Stomach (tissue), 9 donors: ENCODE results near the gene ARAF. TPM values are rescaled to one million over a fixed set of nuclear protein-coding genes. Genes with fewer than 3 reads are reported as not detected.

Experiments used
- DNase-seq, 2 donors: peaks; one replicate each; pipeline versions ENCODE4 v3.0.0 to v3.0.0-alpha.2; 2013 to 2019
- H3K27ac ChIP-seq, 5 donors: fragments of 200-600 bp in 4 of 5; sonication (generic) in 4 of 5; one replicate each; pipeline ENCODE4 v1.5.1; 2013 to 2019; ENCODE audit warnings: mild to moderate bottlenecking in 1 of 5, moderate library complexity in 1 of 5
- H3K27me3 ChIP-seq, 3 donors: fragments of 200-600 bp; sonication (generic); one replicate each; pipeline ENCODE4 v1.5.1; 2017 to 2019; ENCODE audit warnings: mixed run types in 1 of 3
- H3K36me3 ChIP-seq, 4 donors: fragments of 200-600 bp; sonication (generic); 1 replicate in 3 of 4; 2 replicates in 1 of 4; pipeline ENCODE4 v1.5.1; 2016 to 2019
- H3K4me1 ChIP-seq, 4 donors: fragments of 200-600 bp; sonication (generic); one replicate each; pipeline ENCODE4 v1.5.1; 2016 to 2019
- H3K4me3 ChIP-seq, 4 donors: fragments of 200-600 bp; sonication (generic) in 3 of 4; one replicate each; pipeline ENCODE4 v1.5.1; 2016 to 2019; ENCODE audit warnings: mild to moderate bottlenecking in 1 of 4
- H3K9me3 ChIP-seq, 4 donors: fragments of 200-600 bp; sonication (generic); one replicate each; pipeline ENCODE4 v1.5.1; 2016 to 2019
- EP300 ChIP-seq: sonication (generic); formaldehyde crosslinking; IDR thresholded peaks from one replicate; pipeline ENCODE4 v1.6.1; 2017; ENCODE audit warnings: antibody characterized with exemption
- POLR2A ChIP-seq, 4 donors: fragments of 450-650 bp; IDR thresholded peaks; one replicate each; pipeline ENCODE4 v1.6.1; 2016; ENCODE audit warnings: antibody characterized with exemption in 4 of 4, control low read depth in 2 of 4, mild to moderate bottlenecking in 1 of 4, moderate library complexity in 1 of 4
- POLR2AphosphoS5 ChIP-seq, 3 donors: sonication (generic); formaldehyde crosslinking; IDR thresholded peaks; one replicate each; pipeline ENCODE4 v1.6.1; 2016; ENCODE audit warnings: antibody characterized with exemption in 3 of 3
- WGBS, 5 donors: extraction: QIAGEN DNeasy Blood & Tissue Kit in 3 of 5; methylation state at CpG; one replicate each; pipeline versions ENCODE4 v1.1.5 to v1.1.7; 2013 to 2018; 5-methylcytosine and 5-hydroxymethylcytosine counted together
- intact Hi-C: fragments of 100-400 bp; cut with DNase I; formaldehyde crosslinking; loops from one replicate; pipeline ENCODE4 v1.15.1; 2023; ENCODE audit warnings: low total_unique reads
- polyA plus RNA-seq, 3 donors: library from polyadenylated mRNA; stranded (reverse); fragments of 200-250 nt; gene quantifications; one replicate each; pipeline ENCODE4 v1.2.3, GENCODE V29; 2013
- total RNA-seq, 5 donors: library from RNA; depleted of rRNA; stranded (reverse); fragments of >200 nt; gene quantifications; one replicate each; pipeline versions ENCODE4 v1.1.0 to v1.2.3, GENCODE V29; 2014 to 2016
- TF ChIP-seq, protein P1 (sequence below), 7 experiments: fragments of 450-650 bp in 4 of 7; fragments of 200-600 bp in 3 of 7; sonication (generic) in 3 of 7; IDR thresholded peaks; one replicate each; pipeline ENCODE4 v1.5.1; 2016 to 2019; ENCODE audit warnings: antibody characterized with exemption in 7 of 7, control low read depth in 2 of 7, mild to moderate bottlenecking in 1 of 7
- donor health status: healthy with polysubstance abuse.
- donor health status: Bipolar disorder and iron deficiency.
- donor health status: healthy.

ARAF gene
- total and polyA plus RNA-seq, 8 donors: 19.6 to 142 (median 48.8) TPM

GRCh38 chrX:47605024-47605423, 44.0 kb downstream of the ARAF start:
- H3K27me3 ChIP-seq: no peaks in the 10 kb centered on the region
- DNase-seq: no peak
- no peak overlapping the region for H3K27ac ChIP-seq
- intact Hi-C loops: no loop called here
- peaks cover 0 to 14% (median 7%) of the 10 kb centered on the region in 4 donors for H3K9me3 ChIP-seq
- no peak for TF ChIP-seq POLR2AphosphoS5 (IDR thresholded peaks at IDR 0.05)
- H3K4me3 ChIP-seq: no peak overlapping the region
- 44 to 60% (median 53%) methylated on average over 9 of the region's 9 CpGs for WGBS, 5 donors
- H3K36me3 ChIP-seq: no peaks in the 10 kb centered on the region
- no peaks in the 10 kb centered on the region for H3K4me1 ChIP-seq

DNA sequence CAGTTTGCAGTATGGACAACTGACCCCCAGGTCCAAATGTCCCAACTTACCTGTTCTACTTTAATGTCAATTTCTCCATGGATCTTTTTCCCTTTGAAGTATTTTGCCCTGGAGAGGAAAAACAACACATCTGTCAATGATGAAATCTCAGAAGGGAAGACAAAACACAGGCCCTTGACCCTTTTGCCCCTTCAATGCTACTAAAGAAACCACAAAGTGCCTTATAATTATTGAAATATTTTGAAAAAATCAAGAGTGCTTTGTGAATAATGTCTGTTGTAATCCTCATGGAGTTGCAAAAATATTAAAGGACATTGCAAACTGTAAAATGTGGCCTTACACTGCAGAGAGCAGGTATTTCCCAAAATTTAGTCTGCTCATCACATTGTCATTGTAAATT, 46.1 kb downstream of the ARAF start:
- DNase-seq: no peak
- no peak overlapping the region for H3K4me3 ChIP-seq
- peaks cover 0 to 9% (median under 1%) of the 10 kb centered on the region in 4 donors for H3K9me3 ChIP-seq
- no peaks in the 10 kb centered on the region for H3K4me1 ChIP-seq
- H3K36me3 ChIP-seq: no peaks in the 10 kb centered on the region
- TF ChIP-seq EP300 (no peak), POLR2AphosphoS5 (IDR thresholded peaks at IDR 0.05) (no peak), POLR2A (IDR thresholded peaks at IDR 0.05) (no peak)
- TF ChIP-seq, protein P1, sequence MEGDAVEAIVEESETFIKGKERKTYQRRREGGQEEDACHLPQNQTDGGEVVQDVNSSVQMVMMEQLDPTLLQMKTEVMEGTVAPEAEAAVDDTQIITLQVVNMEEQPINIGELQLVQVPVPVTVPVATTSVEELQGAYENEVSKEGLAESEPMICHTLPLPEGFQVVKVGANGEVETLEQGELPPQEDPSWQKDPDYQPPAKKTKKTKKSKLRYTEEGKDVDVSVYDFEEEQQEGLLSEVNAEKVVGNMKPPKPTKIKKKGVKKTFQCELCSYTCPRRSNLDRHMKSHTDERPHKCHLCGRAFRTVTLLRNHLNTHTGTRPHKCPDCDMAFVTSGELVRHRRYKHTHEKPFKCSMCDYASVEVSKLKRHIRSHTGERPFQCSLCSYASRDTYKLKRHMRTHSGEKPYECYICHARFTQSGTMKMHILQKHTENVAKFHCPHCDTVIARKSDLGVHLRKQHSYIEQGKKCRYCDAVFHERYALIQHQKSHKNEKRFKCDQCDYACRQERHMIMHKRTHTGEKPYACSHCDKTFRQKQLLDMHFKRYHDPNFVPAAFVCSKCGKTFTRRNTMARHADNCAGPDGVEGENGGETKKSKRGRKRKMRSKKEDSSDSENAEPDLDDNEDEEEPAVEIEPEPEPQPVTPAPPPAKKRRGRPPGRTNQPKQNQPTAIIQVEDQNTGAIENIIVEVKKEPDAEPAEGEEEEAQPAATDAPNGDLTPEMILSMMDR (IDR thresholded peaks at IDR 0.05): no peak
- no peak overlapping the region for H3K27ac ChIP-seq
- intact Hi-C loops: no loop called here
- no peaks in the 10 kb centered on the region for H3K27me3 ChIP-seq

- TF ChIP-seq POLR2A (IDR thresholded peaks at IDR 0.05) (no peak), POLR2AphosphoS5 (IDR thresholded peaks at IDR 0.05) (no peak), EP300 (no peak)
- TF ChIP-seq, protein P1 (IDR thresholded peaks at IDR 0.05): no peak
- DNase-seq: no peak
- WGBS, 5 donors: 43 to 69% (median 50%) methylated on average over 6 to 9 of the region's 9 CpGs
Observed at GRCh38 chrX:47608130-47608810, 47.3 kb downstream of the ARAF start.

GRCh38 chrX:47610511-47610910, 49.5 kb downstream of the ARAF start:
- H3K9me3 ChIP-seq: peaks cover 0 to 9% (median 0%) of the 10 kb centered on the region in 4 donors
- TF ChIP-seq EP300 (no peak), POLR2AphosphoS5 (IDR thresholded peaks at IDR 0.05) (no peak), POLR2A (IDR thresholded peaks at IDR 0.05) (no peak)
- TF ChIP-seq, protein P1 (IDR thresholded peaks at IDR 0.05): no peak
- WGBS, 5 donors: 73 to 79% (median 74%) methylated on average over 4 of the region's 4 CpGs
- intact Hi-C loops: no loop called here
- DNase-seq: no peak
- H3K36me3 ChIP-seq: no peaks in the 10 kb centered on the region
- H3K4me1 ChIP-seq: no peaks in the 10 kb centered on the region
- H3K27ac ChIP-seq: no peak overlapping the region
- peaks cover 0 to 4% (median 0%) of the 10 kb centered on the region in 3 donors for H3K27me3 ChIP-seq
- H3K4me3 ChIP-seq: no peak overlapping the region

More at GRCh38 chrX:47608130-47608810, 47.3 kb downstream of the ARAF start:
- Histone ChIP-seq H3K4me3 (no peak overlapping the region), H3K4me1 (no peaks in the 10 kb centered on the region), H3K27me3 (no peaks in the 10 kb centered on the region), H3K36me3 (no peaks in the 10 kb centered on the region), H3K9me3 (peaks cover 0 to 9% (median 0%) of the 10 kb centered on the region in 4 donors), H3K27ac (no peak overlapping the region)
- intact Hi-C loops: no loop called here

GRCh38 chrX:47611489-47611888, 50.5 kb downstream of the ARAF start:
- Histone ChIP-seq H3K4me1 (no peaks in the 10 kb centered on the region), H3K27ac (no peak overlapping the region), H3K4me3 (no peak overlapping the region), H3K27me3 (peaks cover 0 to 6% (median 0%) of the 10 kb centered on the region in 3 donors), H3K36me3 (no peaks in the 10 kb centered on the region), H3K9me3 (peaks cover 0 to 9% (median 0%) of the 10 kb centered on the region in 4 donors)
- DNase-seq: no peak
- intact Hi-C loops: no loop called here
- WGBS, 5 donors: 60 to 93% (median 87%) methylated on average over 2 of the region's 2 CpGs
- TF ChIP-seq POLR2AphosphoS5 (IDR thresholded peaks at IDR 0.05): no peak
- TF ChIP-seq, protein P1 (IDR thresholded peaks at IDR 0.05): no peak
- no peak for TF ChIP-seq EP300
- no peak for TF ChIP-seq POLR2A (IDR thresholded peaks at IDR 0.05)
